Keratinocyte (primary cell): ENCODE measurements around the gene ZNF169.
"Not testable (repeated sequence)": the region's sequence is repeated elsewhere in the genome, so short reads cannot be mapped to it uniquely, and the experiment has no call there.

Experiments used
- EZH2 ChIP-seq: IDR thresholded peaks from one replicate; pipeline ENCODE4 v1.6.1; 2012; ENCODE audit warnings: inconsistent platforms, mild to moderate bottlenecking, low read length, moderate library complexity
- TF ChIP-seq, protein P1 (sequence below), 3 experiments: IDR thresholded peaks in 1 of 3; conservative IDR thresholded peaks in 1 of 3; optimal IDR thresholded peaks in 1 of 3; 2 replicates in 2 of 3; 3 replicates in 1 of 3; pipeline versions ENCODE3 to v1.5.1; 2011; ENCODE audit warnings: low read length in 3 of 3, mild to moderate bottlenecking in 3 of 3, moderate library complexity in 2 of 3, control low read depth in 1 of 3, inconsistent platforms in 1 of 3; ENCODE audit not compliant: insufficient read depth in 2 of 3; ENCODE audit errors: extremely low read depth in 1 of 3

DNA sequence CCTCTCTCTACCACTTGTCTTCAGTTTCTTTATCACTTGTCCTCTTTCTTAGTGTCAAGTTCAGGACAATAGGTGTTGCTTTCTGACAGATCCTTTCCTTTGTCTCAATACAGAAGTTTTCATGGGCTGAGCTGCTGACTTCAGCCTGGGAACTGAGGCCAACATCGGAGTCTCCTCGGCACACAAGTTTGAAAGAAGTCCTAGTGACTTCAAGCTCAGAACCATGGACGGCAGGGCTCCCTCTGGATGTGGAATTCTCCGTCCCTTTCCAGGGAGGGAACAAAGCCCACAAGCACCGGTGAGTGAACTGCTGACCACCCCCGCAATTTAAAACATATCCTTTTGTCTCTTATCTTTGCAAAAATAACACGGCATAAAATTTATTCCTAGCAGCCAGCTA lies 79.6 kb downstream of the ZNF169 start:
- TF ChIP-seq, protein P1, sequence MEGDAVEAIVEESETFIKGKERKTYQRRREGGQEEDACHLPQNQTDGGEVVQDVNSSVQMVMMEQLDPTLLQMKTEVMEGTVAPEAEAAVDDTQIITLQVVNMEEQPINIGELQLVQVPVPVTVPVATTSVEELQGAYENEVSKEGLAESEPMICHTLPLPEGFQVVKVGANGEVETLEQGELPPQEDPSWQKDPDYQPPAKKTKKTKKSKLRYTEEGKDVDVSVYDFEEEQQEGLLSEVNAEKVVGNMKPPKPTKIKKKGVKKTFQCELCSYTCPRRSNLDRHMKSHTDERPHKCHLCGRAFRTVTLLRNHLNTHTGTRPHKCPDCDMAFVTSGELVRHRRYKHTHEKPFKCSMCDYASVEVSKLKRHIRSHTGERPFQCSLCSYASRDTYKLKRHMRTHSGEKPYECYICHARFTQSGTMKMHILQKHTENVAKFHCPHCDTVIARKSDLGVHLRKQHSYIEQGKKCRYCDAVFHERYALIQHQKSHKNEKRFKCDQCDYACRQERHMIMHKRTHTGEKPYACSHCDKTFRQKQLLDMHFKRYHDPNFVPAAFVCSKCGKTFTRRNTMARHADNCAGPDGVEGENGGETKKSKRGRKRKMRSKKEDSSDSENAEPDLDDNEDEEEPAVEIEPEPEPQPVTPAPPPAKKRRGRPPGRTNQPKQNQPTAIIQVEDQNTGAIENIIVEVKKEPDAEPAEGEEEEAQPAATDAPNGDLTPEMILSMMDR (optimal IDR thresholded peaks at IDR 0.05 in 1 of 3, IDR thresholded peaks at IDR 0.05 in 1 of 3, conservative IDR thresholded peaks at IDR 0.05 in 1 of 3; ENCODE audit: extremely low read depth in 1 of 3, insufficient read depth in 2 of 3, low read length in 3 of 3), result not testable (repeated sequence)
- TF ChIP-seq EZH2, result not testable (repeated sequence)
